ENCODE data around the gene DPP4.

Gene DPP4

GRCh38 chr2:162056796-162057399, 17.1 kb downstream of the DPP4 start:
- ChIA-PET CTCF (no interaction called here), POLR2A (no interaction called here)
- H3K4me1 ChIP-seq (ENCODE audit: control insufficient read depth, insufficient read depth, low read length), result no peaks in the 10 kb centered on the region
- H3K4me3 ChIP-seq (ENCODE audit: low read depth, low read length), result no peak overlapping the region
- no peak overlapping the region for H3K27ac ChIP-seq (ENCODE audit: extremely low read depth, low read depth, low read length)
- H3K9me3 ChIP-seq (ENCODE audit: control insufficient read depth, insufficient read depth, low read depth, low read length), result no peaks in the 10 kb centered on the region
- no peaks in the 10 kb centered on the region for H3K36me3 ChIP-seq (ENCODE audit: control insufficient read depth in 2 of 2, insufficient read depth in 1 of 2, low read length in 2 of 2)
- TF ChIP-seq ZNF148 (tag by site-specific recombination; IDR thresholded peaks at IDR 0.05; ENCODE audit: borderline replicate concordance) (no peak), ZNF664 (tag by site-specific recombination; IDR thresholded peaks at IDR 0.05) (no peak), SP7 (tag by site-specific recombination; IDR thresholded peaks at IDR 0.05) (no peak), YY2 (tag by site-specific recombination; IDR thresholded peaks at IDR 0.05) (no peak), ATF2 (tag by site-specific recombination; IDR thresholded peaks at IDR 0.05; ENCODE audit: low read depth) (no peak), ZBTB10 (tag by site-specific recombination; IDR thresholded peaks at IDR 0.05) (no peak), ZNF184 (tag by site-specific recombination; IDR thresholded peaks at IDR 0.05) (no peak), SETDB1 (IDR thresholded peaks at IDR 0.05; ENCODE audit: insufficient read length, low read length) (peak; percentile 94)

- Histone ChIP-seq H3K4me1 (ENCODE audit: control insufficient read depth, insufficient read depth, low read length) (no peaks in the 10 kb centered on the region), H3K4me3 (ENCODE audit: low read depth, low read length) (no peak overlapping the region), H3K27ac (ENCODE audit: extremely low read depth, low read depth, low read length) (no peak overlapping the region), H3K36me3 (ENCODE audit: control insufficient read depth in 2 of 2, insufficient read depth in 1 of 2, low read length in 2 of 2) (no peaks in the 10 kb centered on the region), H3K9me3 (ENCODE audit: control insufficient read depth, insufficient read depth, low read depth, low read length) (no peaks in the 10 kb centered on the region)
- TF ChIP-seq ZSCAN4 (tag by site-specific recombination; IDR thresholded peaks at IDR 0.05), result no peak
- TF ChIP-seq BCL6B (tag by site-specific recombination; IDR thresholded peaks at IDR 0.05), result no peak
- TF ChIP-seq ZSCAN23 (tag by site-specific recombination; IDR thresholded peaks at IDR 0.05), result no peak
- TF ChIP-seq AEBP2 (tag by site-specific recombination; IDR thresholded peaks at IDR 0.05; ENCODE audit: borderline replicate concordance), result no peak
- TF ChIP-seq ZNF121 (tag by site-specific recombination; IDR thresholded peaks at IDR 0.05), result no peak
- TF ChIP-seq REST (tag by site-specific recombination; IDR thresholded peaks at IDR 0.05), result no peak
- POLR2A ChIA-PET, result no interaction called here
- CTCF ChIA-PET, result interaction anchor here (0.6 kb wide), 1 partner anchor 761 kb away, joined by 4 read pairs; no protein-coding TSS in a partner anchor
These were observed 20.2 kb downstream of the DPP4 start for GRCh38 chr2:162053808-162054155.

Measured in HEK293 (cell line).